ENCODE data around the gene RAMP2. TPM values are rescaled to one million over a fixed set of nuclear protein-coding genes. Genes with fewer than 3 reads are reported as not detected.

Gene RAMP2
- total RNA-seq, 1 experiment from 2014 or later = not detected

- no peaks in the 10 kb centered on the region for H3K4me1 ChIP-seq
- H3K9me3 ChIP-seq (replicated peaks) = no peaks in the 10 kb centered on the region
- H3K4me3 ChIP-seq = no peak within 1 kb of the TSS
- DNase-seq = no peak
- H3K27me3 ChIP-seq = no peaks in the 10 kb centered on the region
- H3K27ac ChIP-seq = no peak within 1 kb of the TSS
- peaks cover 13% of the 10 kb centered on the region for H3K36me3 ChIP-seq
These were observed 19.2 kb downstream of the RAMP2 start, which contains the start of gene WNK4 for GRCh38 chr17:42779936-42780850. Gene WNK4, plus strand, starts transcription at chr17:42780610. Its CDS starts 89 bp downstream, at chr17:42780699.

- Histone ChIP-seq H3K36me3 (peaks cover 10% of the 10 kb centered on the region), H3K4me3 (no peak overlapping the region), H3K27me3 (no peaks in the 10 kb centered on the region), H3K27ac (no peak overlapping the region), H3K4me1 (no peaks in the 10 kb centered on the region), H3K9me3 (replicated peaks) (no peaks in the 10 kb centered on the region; the same call in 1 of the 2 replicates)
- no peak for DNase-seq
These were observed 20.0 kb downstream of the RAMP2 start for GRCh38 chr17:42780851-42781638.

GRCh38 chr17:42781639-42782165, 20.7 kb downstream of the RAMP2 start:
- no peak for DNase-seq
- H3K36me3 ChIP-seq = peaks cover 9% of the 10 kb centered on the region
- no peaks in the 10 kb centered on the region; the same call in 1 of the 2 replicates for H3K9me3 ChIP-seq (replicated peaks)
- H3K27me3 ChIP-seq = no peaks in the 10 kb centered on the region
- H3K4me1 ChIP-seq = no peaks in the 10 kb centered on the region
- no peak overlapping the region for H3K27ac ChIP-seq
- H3K4me3 ChIP-seq = no peak overlapping the region

- Histone ChIP-seq H3K27ac (no peak overlapping the region), H3K4me1 (no peaks in the 10 kb centered on the region), H3K27me3 (no peaks in the 10 kb centered on the region; the same call in 1 of the 2 replicates), H3K4me3 (no peak overlapping the region), H3K9me3 (replicated peaks) (no peaks in the 10 kb centered on the region; the same call in 1 of the 2 replicates), H3K36me3 (peaks cover 8% of the 10 kb centered on the region)
- no peak for DNase-seq
These were observed 21.4 kb downstream of the RAMP2 start for GRCh38 chr17:42782166-42783061.

GRCh38 chr17:42783062-42783790, 22.2 kb downstream of the RAMP2 start:
- DNase-seq = no peak
- Histone ChIP-seq H3K4me3 (no peak overlapping the region), H3K36me3 (peaks cover 4% of the 10 kb centered on the region; the same call in 1 of the 2 replicates), H3K4me1 (no peaks in the 10 kb centered on the region), H3K9me3 (replicated peaks) (no peaks in the 10 kb centered on the region; the same call in 1 of the 2 replicates), H3K27me3 (no peaks in the 10 kb centered on the region; the same call in 1 of the 2 replicates), H3K27ac (no peak overlapping the region)

GRCh38 chr17:42783791-42784138, 22.7 kb downstream of the RAMP2 start:
- H3K36me3 ChIP-seq = peaks cover 4% of the 10 kb centered on the region; the same call in 1 of the 2 replicates
- H3K4me1 ChIP-seq = no peaks in the 10 kb centered on the region
- H3K9me3 ChIP-seq (replicated peaks) = no peaks in the 10 kb centered on the region; the same call in 1 of the 2 replicates
- H3K4me3 ChIP-seq = no peak overlapping the region
- no peak for DNase-seq
- H3K27me3 ChIP-seq = no peaks in the 10 kb centered on the region; the same call in 1 of the 2 replicates
- H3K27ac ChIP-seq = no peak overlapping the region

- Histone ChIP-seq H3K4me1 (no peaks in the 10 kb centered on the region), H3K27ac (no peak overlapping the region), H3K27me3 (no peaks in the 10 kb centered on the region; the same call in 1 of the 2 replicates), H3K36me3 (no peaks in the 10 kb centered on the region), H3K9me3 (replicated peaks) (no peaks in the 10 kb centered on the region; the same call in 1 of the 2 replicates), H3K4me3 (no peak overlapping the region)
- no peak for DNase-seq
These were observed 23.4 kb downstream of the RAMP2 start for GRCh38 chr17:42784409-42784808.

- H3K27me3 ChIP-seq = no peaks in the 10 kb centered on the region; the same call in 1 of the 2 replicates
- H3K4me3 ChIP-seq = no peak overlapping the region
- no peaks in the 10 kb centered on the region; the same call in 1 of the 2 replicates for H3K9me3 ChIP-seq (replicated peaks)
- H3K36me3 ChIP-seq = no peaks in the 10 kb centered on the region
- H3K27ac ChIP-seq = no peak overlapping the region
- H3K4me1 ChIP-seq = no peaks in the 10 kb centered on the region
- DNase-seq = no peak
These were observed 24.0 kb downstream of the RAMP2 start for GRCh38 chr17:42784811-42785592.

- Histone ChIP-seq H3K36me3 (no peaks in the 10 kb centered on the region), H3K4me3 (no peak overlapping the region), H3K4me1 (no peaks in the 10 kb centered on the region), H3K27me3 (no peaks in the 10 kb centered on the region; the same call in 1 of the 2 replicates), H3K27ac (no peak overlapping the region), H3K9me3 (replicated peaks) (no peaks in the 10 kb centered on the region; the same call in 1 of the 2 replicates)
- no peak for DNase-seq
These were observed 26.2 kb downstream of the RAMP2 start for GRCh38 chr17:42787266-42787665.

- Histone ChIP-seq H3K27ac (no peak overlapping the region), H3K4me1 (no peaks in the 10 kb centered on the region), H3K36me3 (no peaks in the 10 kb centered on the region), H3K27me3 (no peaks in the 10 kb centered on the region; the same call in 1 of the 2 replicates), H3K9me3 (replicated peaks) (no peaks in the 10 kb centered on the region), H3K4me3 (no peak overlapping the region)
- DNase-seq = no peak
These were observed 30.9 kb downstream of the RAMP2 start for GRCh38 chr17:42791948-42792347.

- H3K36me3 ChIP-seq = no peaks in the 10 kb centered on the region
- no peak for DNase-seq
- H3K27ac ChIP-seq = no peak overlapping the region
- H3K9me3 ChIP-seq (replicated peaks) = no peaks in the 10 kb centered on the region
- no peaks in the 10 kb centered on the region for H3K27me3 ChIP-seq
- H3K4me1 ChIP-seq = peaks cover under 1% of the 10 kb centered on the region; the same call in 1 of the 2 replicates
- no peak overlapping the region for H3K4me3 ChIP-seq
These were observed 31.5 kb downstream of the RAMP2 start for GRCh38 chr17:42792545-42792944.

GRCh38 chr17:42795061-42795460, 34.0 kb downstream of the RAMP2 start:
- no peak overlapping the region for H3K27ac ChIP-seq
- H3K4me3 ChIP-seq = no peak overlapping the region
- peaks cover 5% of the 10 kb centered on the region; the same call in 1 of the 2 replicates for H3K4me1 ChIP-seq
- no peaks in the 10 kb centered on the region for H3K9me3 ChIP-seq (replicated peaks)
- no peaks in the 10 kb centered on the region for H3K36me3 ChIP-seq
- no peaks in the 10 kb centered on the region for H3K27me3 ChIP-seq
- DNase-seq = no peak
